ENCODE results near the gene YEATS4. TPM values are rescaled to one million over a fixed set of nuclear protein-coding genes. Genes with fewer than 3 reads are reported as not detected.
"Not testable (repeated sequence)": the region's sequence is repeated elsewhere in the genome, so short reads cannot be mapped to it uniquely, and the experiment has no call there.

Gene YEATS4
- 27.3 TPM for total RNA-seq (ENCODE audit: unreplicated experiment)
- long read RNA-seq, transcript YEATS4-201 (7 exons, 1,434 nt): major isoform, 37 of 48 reads
- long read RNA-seq, partial matches to known transcripts: 0 of 48 reads
- long read RNA-seq, other reads (novel, unspliced or antisense): 3 of 48 reads

GRCh38 chr12:69359531-69360347, at the start of gene YEATS4:
Gene YEATS4, plus strand, starts transcription at chr12:69359743. Its CDS starts 230 bp downstream, at chr12:69359973.
- Mint-ChIP-seq H3K4me1 (ENCODE audit: low read depth, unreplicated experiment) (peaks cover 2% of the 10 kb centered on the region), H3K27me3 (ENCODE audit: unreplicated experiment) (no peaks in the 10 kb centered on the region), H3K9me3 (ENCODE audit: unreplicated experiment) (peaks cover under 1% of the 10 kb centered on the region), H3K36me3 (ENCODE audit: unreplicated experiment) (no peaks in the 10 kb centered on the region), H3K4me3 (ENCODE audit: unreplicated experiment) (peak within 1 kb of the TSS; percentile 95), H3K27ac (ENCODE audit: unreplicated experiment) (peak within 1 kb of the TSS; percentile 90)
- TF ChIP-seq CTCF (IDR thresholded peaks at IDR 0.05; ENCODE audit: partially characterized antibody, unreplicated experiment): no peak
- peak; percentile 84 for DNase-seq

- Mint-ChIP-seq H3K4me1 (ENCODE audit: low read depth, unreplicated experiment) (no peaks in the 10 kb centered on the region), H3K27ac (ENCODE audit: unreplicated experiment) (no peak overlapping the region), H3K27me3 (ENCODE audit: unreplicated experiment) (no peaks in the 10 kb centered on the region), H3K36me3 (ENCODE audit: unreplicated experiment) (peaks cover 13% of the 10 kb centered on the region), H3K9me3 (ENCODE audit: unreplicated experiment) (peaks cover 5% of the 10 kb centered on the region), H3K4me3 (ENCODE audit: unreplicated experiment) (no peak overlapping the region)
- no peak for TF ChIP-seq CTCF (IDR thresholded peaks at IDR 0.05; ENCODE audit: partially characterized antibody, unreplicated experiment)
- DNase-seq: no peak
Measured at GRCh38 chr12:69313209-69313608, 46.3 kb upstream of the YEATS4 start.

DNA sequence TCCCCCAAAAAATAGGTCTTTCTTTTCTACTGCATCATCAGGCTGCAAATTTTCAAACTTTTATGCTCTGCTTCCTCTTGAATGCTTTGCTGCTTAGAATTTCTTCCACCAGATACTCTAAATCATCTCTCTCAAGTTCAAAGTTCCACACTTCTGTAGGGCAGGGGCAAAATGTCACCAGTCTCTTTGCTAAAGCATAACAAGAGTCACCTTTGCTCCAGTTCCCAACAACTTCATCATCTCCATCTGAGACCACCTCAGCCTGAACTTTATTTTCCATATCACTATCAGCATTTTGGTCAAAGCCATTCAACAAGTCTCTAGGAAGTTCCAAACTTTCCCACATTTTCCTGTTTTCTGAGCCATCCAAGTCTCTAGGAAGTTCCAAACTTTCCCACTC, 42.8 kb upstream of the YEATS4 start:
- not testable (repeated sequence) for H3K4me3 Mint-ChIP-seq (ENCODE audit: unreplicated experiment); H3K9me3 Mint-ChIP-seq (ENCODE audit: unreplicated experiment); H3K27ac Mint-ChIP-seq (ENCODE audit: unreplicated experiment); DNase-seq; H3K4me1 Mint-ChIP-seq (ENCODE audit: low read depth, unreplicated experiment); H3K27me3 Mint-ChIP-seq (ENCODE audit: unreplicated experiment)
- H3K36me3 Mint-ChIP-seq (ENCODE audit: unreplicated experiment): peaks cover 25% of the 10 kb centered on the region

GRCh38 chr12:69317233-69317632, 42.3 kb upstream of the YEATS4 start:
- H3K4me1 Mint-ChIP-seq (ENCODE audit: low read depth, unreplicated experiment); H3K9me3 Mint-ChIP-seq (ENCODE audit: unreplicated experiment); DNase-seq; H3K4me3 Mint-ChIP-seq (ENCODE audit: unreplicated experiment); H3K27me3 Mint-ChIP-seq (ENCODE audit: unreplicated experiment); H3K27ac Mint-ChIP-seq (ENCODE audit: unreplicated experiment): not testable (repeated sequence)
- peaks cover 25% of the 10 kb centered on the region for H3K36me3 Mint-ChIP-seq (ENCODE audit: unreplicated experiment)

DNA sequence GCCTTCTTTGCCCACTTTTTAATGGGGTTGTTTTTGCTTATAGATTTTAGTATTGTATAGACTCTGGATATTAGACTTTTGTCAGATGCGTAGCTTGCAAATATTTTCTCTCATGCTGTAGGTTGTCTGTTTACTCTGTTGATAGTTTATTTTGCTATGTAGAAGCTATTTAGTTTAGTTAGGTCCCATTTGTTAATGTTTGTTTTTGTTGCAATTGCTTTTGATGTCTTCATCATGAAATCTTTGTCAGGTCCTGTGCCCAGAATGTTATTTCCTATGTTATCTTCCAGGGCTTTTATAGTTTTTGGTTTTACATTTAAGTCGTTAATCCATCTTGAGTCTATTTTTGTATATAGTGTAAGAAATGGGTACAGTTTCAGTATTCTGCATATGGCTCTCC, 41.3 kb upstream of the YEATS4 start:
- no peaks in the 10 kb centered on the region for H3K4me1 Mint-ChIP-seq (ENCODE audit: low read depth, unreplicated experiment)
- no peaks in the 10 kb centered on the region for H3K27me3 Mint-ChIP-seq (ENCODE audit: unreplicated experiment)
- H3K27ac Mint-ChIP-seq (ENCODE audit: unreplicated experiment): peak overlapping the region; percentile 16
- peaks cover 8% of the 10 kb centered on the region for H3K9me3 Mint-ChIP-seq (ENCODE audit: unreplicated experiment)
- H3K36me3 Mint-ChIP-seq (ENCODE audit: unreplicated experiment): peaks cover 25% of the 10 kb centered on the region
- no peak for TF ChIP-seq CTCF (IDR thresholded peaks at IDR 0.05; ENCODE audit: partially characterized antibody, unreplicated experiment)
- no peak overlapping the region for H3K4me3 Mint-ChIP-seq (ENCODE audit: unreplicated experiment)
- no peak for DNase-seq

- Mint-ChIP-seq H3K9me3 (ENCODE audit: unreplicated experiment) (peaks cover 8% of the 10 kb centered on the region), H3K27ac (ENCODE audit: unreplicated experiment) (no peak overlapping the region), H3K27me3 (ENCODE audit: unreplicated experiment) (no peaks in the 10 kb centered on the region), H3K4me1 (ENCODE audit: low read depth, unreplicated experiment) (no peaks in the 10 kb centered on the region), H3K4me3 (ENCODE audit: unreplicated experiment) (no peak overlapping the region), H3K36me3 (ENCODE audit: unreplicated experiment) (peaks cover 24% of the 10 kb centered on the region)
- no peak for TF ChIP-seq CTCF (IDR thresholded peaks at IDR 0.05; ENCODE audit: partially characterized antibody, unreplicated experiment)
- DNase-seq: no peak
Measured at GRCh38 chr12:69321351-69321750, 38.2 kb upstream of the YEATS4 start.
